ENCODE data around the gene CPED1. TPM values are rescaled to one million over a fixed set of nuclear protein-coding genes. Genes with fewer than 3 reads are reported as not detected.

Gene CPED1
- total and polyA plus RNA-seq, 10 of the 15 experiments (the other 5 are each of a cell fraction or from before 2014, with no cell fraction given) = 0.01 to 0.77 (median 0.10) TPM; not detected in 1

GRCh38 chr7:121313220-121313792 lies 324.8 kb downstream of the CPED1 start:
- Histone ChIP-seq H3K36me3 (ENCODE audit: control insufficient read depth in 2 of 2, insufficient read depth in 2 of 2, low read length in 1 of 2) (no peaks in the 10 kb centered on the region), H2AFZ (ENCODE audit: control insufficient read depth, low read depth, low read length) (peak overlapping the region; percentile 66), H3K4me2 (ENCODE audit: control insufficient read depth, insufficient read depth) (peak overlapping the region; percentile 70), H3K9ac (ENCODE audit: control insufficient read depth, insufficient read depth, low read length) (no peak overlapping the region), H3K4me1 (ENCODE audit: control insufficient read depth, insufficient read depth, low read length) (peaks cover 12% of the 10 kb centered on the region), H3K79me2 (ENCODE audit: control insufficient read depth, insufficient read depth, low read length) (no peaks in the 10 kb centered on the region), H3K27ac (ENCODE audit: control insufficient read depth, insufficient read depth) (no peak overlapping the region), H3K4me3 (no peak overlapping the region), H3K9me3 (replicated peaks; ENCODE audit: control insufficient read depth, insufficient read depth, low read length) (no peaks in the 10 kb centered on the region; the same call in 1 of the 3 replicates), H3K27me3 (replicated peaks in 1 of 2; ENCODE audit: control insufficient read depth in 2 of 2, insufficient read depth in 2 of 2, low read length in 1 of 2) (no peaks in the 10 kb centered on the region), H4K20me1 (ENCODE audit: control insufficient read depth, insufficient read depth) (no peaks in the 10 kb centered on the region)
- RAD21 ChIA-PET (ENCODE audit: unreplicated experiment) = interaction anchor here (0.7 to 3.0 kb wide), 3 partner anchors 13 to 54 kb away, joined by 3 to 17 read pairs (median 9); no protein-coding TSS in a partner anchor
- WGBS (ENCODE audit: insufficient coverage, insufficient replicate concordance, low lambda C conversion rate, missing lambda C conversion rate) = 31% methylated on average over 3 of the region's 3 CpGs
- in situ Hi-C loops (cut with MboI) (no loop called here), intact Hi-C loops (cut with micrococcal nuclease; ENCODE audit: unreplicated experiment) (no loop called here)
- ATAC-seq (peak; percentile 14), FAIRE-seq (no peak), DNase-seq (ENCODE audit: low read depth, low spot score) (no peak)
- CTCF ChIA-PET = interaction anchor here (0.9 to 2.4 kb wide), 6 partner anchors 11 to 137 kb away, joined by 3 to 10 read pairs (median 5); no protein-coding TSS in a partner anchor
- no peak for TF ChIP-seq SRF (IDR thresholded peaks at IDR 0.05; ENCODE audit: low read depth in 2 of 2, low read length in 2 of 2)
- no peak for TF ChIP-seq IKZF1 (conservative IDR thresholded peaks at IDR 0.05)
- no peak for TF ChIP-seq E4F1 (IDR thresholded peaks at IDR 0.05; ENCODE audit: borderline replicate concordance, partially characterized antibody)
- no TSS peak for BruUV-seq (replicated peaks)
- SMC1A ChIA-PET (ENCODE audit: uncharacterized antibody, unreplicated experiment) = interaction anchor here (0.6 to 3.2 kb wide), 19 partner anchors 8 to 232 kb away, joined by 3 to 14 read pairs (median 5); no protein-coding TSS in a partner anchor
- POLR2A ChIA-PET = interaction anchor here (0.9 to 1.4 kb wide), 3 partner anchors 9 to 217 kb away, joined by 3 read pairs; no protein-coding TSS in a partner anchor
